ENCODE data around the gene AP5B1. TPM values are rescaled to one million over a fixed set of nuclear protein-coding genes. Genes with fewer than 3 reads are reported as not detected.

Gene AP5B1, protein sequence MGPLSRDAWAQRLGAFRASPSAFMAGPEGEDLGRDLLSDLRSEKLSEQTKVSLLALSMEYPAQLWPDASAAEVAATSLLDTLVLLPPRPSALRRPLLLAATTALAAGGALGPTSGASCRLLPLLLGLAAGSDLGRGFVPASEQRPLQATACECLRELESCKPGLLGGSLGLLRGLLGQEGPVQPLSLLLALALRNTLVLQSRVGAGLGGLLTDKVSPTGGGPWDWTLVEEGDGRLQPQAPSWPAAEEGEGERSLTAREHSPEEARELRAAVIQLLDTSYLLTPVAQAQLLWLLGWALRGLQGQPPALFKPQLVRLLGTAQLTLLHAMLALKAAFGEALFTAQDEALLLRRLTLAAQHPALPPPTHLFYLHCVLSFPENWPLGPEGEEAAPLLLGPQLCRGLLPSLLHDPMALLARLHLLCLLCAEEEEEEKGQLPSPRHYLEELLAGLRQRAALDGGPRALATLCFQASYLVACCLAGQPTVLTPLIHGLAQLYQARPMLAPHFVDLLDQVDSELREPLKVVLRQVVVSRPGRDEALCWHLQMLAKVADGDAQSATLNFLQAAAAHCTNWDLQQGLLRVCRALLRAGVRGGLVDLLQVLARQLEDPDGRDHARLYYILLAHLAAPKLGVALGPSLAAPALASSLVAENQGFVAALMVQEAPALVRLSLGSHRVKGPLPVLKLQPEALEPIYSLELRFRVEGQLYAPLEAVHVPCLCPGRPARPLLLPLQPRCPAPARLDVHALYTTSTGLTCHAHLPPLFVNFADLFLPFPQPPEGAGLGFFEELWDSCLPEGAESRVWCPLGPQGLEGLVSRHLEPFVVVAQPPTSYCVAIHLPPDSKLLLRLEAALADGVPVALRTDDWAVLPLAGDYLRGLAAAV
- 10 to 100 TPM; 27.3 to 28.2 TPM for total RNA-seq

DNA sequence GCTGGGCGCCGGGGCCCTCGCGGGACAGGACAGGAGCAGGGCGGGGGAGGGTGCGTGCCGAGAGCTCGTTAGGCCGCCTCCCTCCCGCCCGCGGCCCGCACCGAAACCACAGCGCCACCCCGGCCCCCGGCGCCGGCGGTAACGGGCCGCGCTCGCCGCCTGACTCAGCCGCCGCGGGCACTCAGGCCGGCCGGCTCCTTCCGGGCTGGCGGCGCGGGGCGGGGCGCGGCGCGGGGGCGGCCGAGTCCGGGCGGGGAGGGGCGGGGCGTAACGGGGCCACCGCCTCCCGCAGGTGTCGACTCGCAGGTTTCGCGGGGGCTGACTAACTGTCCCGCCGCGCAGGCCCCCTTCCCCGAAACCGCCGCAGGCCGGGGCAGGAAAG, at the start of gene AP5B1:
Gene AP5B1 (minus strand): TSS at position 207 of the 382 bp plus-strand sequence. CDS start 385 bp downstream, outside the sequence.

DNA sequence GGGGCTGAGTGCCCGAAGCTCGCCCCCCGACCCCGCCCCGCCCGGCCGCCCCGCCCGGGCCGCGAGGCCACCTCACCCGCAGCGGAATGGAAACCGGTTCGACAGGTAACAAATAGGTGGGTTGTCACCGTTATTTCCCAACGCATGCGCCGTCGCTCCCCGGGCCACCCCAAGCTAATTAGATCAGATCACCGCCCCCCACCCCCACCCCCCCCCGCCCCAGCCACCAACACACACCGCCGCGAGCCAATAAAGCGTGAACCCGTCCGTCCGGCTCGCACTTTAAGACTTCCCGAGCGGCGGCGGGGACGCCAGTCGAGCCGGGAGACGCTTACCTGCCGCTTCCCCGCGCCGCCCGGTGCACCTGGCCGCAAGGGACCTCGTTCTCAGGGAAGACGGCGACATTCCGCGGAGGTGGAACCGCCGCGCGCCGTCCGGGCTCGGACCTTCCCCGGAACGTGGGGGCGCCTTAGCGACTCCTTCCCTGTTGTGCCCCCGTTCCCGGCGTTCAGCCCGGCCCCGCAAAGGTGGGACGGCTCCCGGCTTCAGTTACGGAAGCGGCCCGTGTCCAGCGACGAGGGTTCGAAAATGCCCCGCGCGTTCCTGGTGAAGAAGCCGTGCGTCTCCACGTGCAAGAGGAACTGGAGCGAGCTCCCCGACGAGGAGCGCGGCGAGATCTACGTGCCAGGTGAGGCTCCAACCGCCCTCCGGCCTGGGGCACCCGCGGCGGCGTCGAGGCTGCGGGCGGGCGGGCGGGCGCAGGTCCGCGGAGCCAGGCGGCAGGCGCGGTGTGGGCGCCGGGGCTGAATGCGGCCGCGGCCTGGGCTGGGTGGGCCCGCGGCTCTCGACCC, 6.2 kb upstream of the AP5B1 start, which contains the start of gene OVOL1:
Gene OVOL1 (plus strand): TSS at position 278 of the 851 bp plus-strand sequence. CDS start 311 bp downstream, at position 589.

Other genes starting within 250 kb of the AP5B1 start
- gene LTBP3, start 222.6 kb downstream of the AP5B1 start, total RNA-seq = 10 to 100 TPM; 84.0 to 91.3 TPM
- 10 to 100 TPM; 28.0 to 29.7 TPM for gene ZNRD2, start 210.5 kb downstream of the AP5B1 start, total RNA-seq
- 10 to 100 TPM; 33.8 to 38.7 TPM for gene FAM89B, start 208.4 kb downstream of the AP5B1 start, total RNA-seq
- 10 to 100 TPM; 81.9 to 82.0 TPM for gene EHBP1L1, start 204.9 kb downstream of the AP5B1 start, total RNA-seq
- 1 to 10 TPM; 1.0 to 1.1 TPM for gene KCNK7, start 185.2 kb downstream of the AP5B1 start, total RNA-seq
- gene MAP3K11, start 166.8 kb downstream of the AP5B1 start, total RNA-seq = 10 to 100 TPM; 57.3 to 58.1 TPM
- 10 to 100 TPM; 41.9 to 42.4 TPM for gene PCNX3, start 165.2 kb downstream of the AP5B1 start, total RNA-seq
- 100 to 1,000 TPM; 243 to 252 TPM for gene SIPA1, start 142.9 kb downstream of the AP5B1 start, total RNA-seq
- 10 to 100 TPM; 82.7 to 90.8 TPM for gene RELA, start 118.1 kb downstream of the AP5B1 start, total RNA-seq
- 10 to 100 TPM; 68.4 to 71.1 TPM for gene KAT5, start 68.7 kb downstream of the AP5B1 start, total RNA-seq
- 10 to 100 TPM; 75.3 to 79.9 TPM for gene RNASEH2C, start 60.2 kb downstream of the AP5B1 start, total RNA-seq
- under 1 TPM; 0.48 to 0.55 TPM for gene OVOL1, start 6.1 kb upstream of the AP5B1 start, total RNA-seq
- 1 to 10 TPM; 1.5 to 2.2 TPM for gene SNX32, start 53.0 kb upstream of the AP5B1 start, total RNA-seq
- gene CFL1, start 77.2 kb upstream of the AP5B1 start, total RNA-seq = 1,000 to 10,000 TPM; 1,544 to 1,547 TPM
- gene MUS81, start 79.5 kb upstream of the AP5B1 start, total RNA-seq = 10 to 100 TPM; 78.8 to 92.6 TPM
- 10 to 100 TPM; 10.5 to 12.1 TPM for gene EFEMP2, start 91.8 kb upstream of the AP5B1 start, total RNA-seq
- gene CTSW, start 98.9 kb upstream of the AP5B1 start, total RNA-seq = 10 to 100 TPM; 47.0 to 47.2 TPM
- 10 to 100 TPM; 63.8 to 64.3 TPM for gene FIBP, start 107.5 kb upstream of the AP5B1 start, total RNA-seq
- 10 to 100 TPM; 44.8 to 46.0 TPM for gene CCDC85B, start 109.7 kb upstream of the AP5B1 start, total RNA-seq
- gene FOSL1, start 119.4 kb upstream of the AP5B1 start, total RNA-seq = 1 to 10 TPM; 1.8 to 2.0 TPM
- 10 to 100 TPM; 34.5 to 34.6 TPM for gene C11orf68, start 138.1 kb upstream of the AP5B1 start, total RNA-seq
- gene DRAP1, start 138.4 kb upstream of the AP5B1 start, total RNA-seq = 100 to 1,000 TPM; 165 to 171 TPM
- gene TSGA10IP, start 164.5 kb upstream of the AP5B1 start, total RNA-seq = not detected
- gene SART1, start 180.8 kb upstream of the AP5B1 start, total RNA-seq = 10 to 100 TPM; 68.4 to 73.2 TPM
- 10 to 100 TPM; 37.8 to 41.8 TPM for gene EIF1AD, start 221.2 kb upstream of the AP5B1 start, total RNA-seq
- 100 to 1,000 TPM; 186 to 197 TPM for gene BANF1, start 221.5 kb upstream of the AP5B1 start, total RNA-seq
- not detected for gene CST6, start 231.0 kb upstream of the AP5B1 start, total RNA-seq
- not detected for gene CATSPER1, start 245.5 kb upstream of the AP5B1 start, total RNA-seq

Measured in activated naive CD4-positive, alpha-beta T cell treated with anti-CD3 and anti-CD28 coated beads, Interleukin-2, amount 10 ng/mL, durations not matched to agents 5 hours and 36 hours (primary cell).